Activated B cell treated with CpG ODN at 0.5 μM for 24 hours (primary cell): ENCODE measurements around the gene SPATA32. TPM values are rescaled to one million over a fixed set of nuclear protein-coding genes. Genes with fewer than 3 reads are reported as not detected.

Experiments used
- ATAC-seq: fragments of 200-7000 bp; cut with Tn5 transposase; one replicate; pipeline ENCODE4 v1.10.0; 2021; ENCODE audit warnings: low read depth, mild to moderate bottlenecking, moderate library complexity
- CTCF ChIA-PET: fragments of 350-600 bp; sonication (Branson Sonifier 250); formaldehyde crosslinking; loops from one replicate; lab custom pipeline; 2021; ENCODE audit warnings: antibody characterized with exemption; lab: Charles Lee
- POLR2A ChIA-PET: fragments of 350-600 bp; sonication (Branson Sonifier 250); formaldehyde crosslinking; loops from one replicate; lab custom pipeline; 2021; ENCODE audit warnings: antibody characterized with exemption; lab: Charles Lee
- DNase-seq: peaks from one replicate; pipeline ENCODE4 v3.0.0; 2022
- H3K27ac Mint-ChIP-seq: one replicate; pipeline ENCODE4 v1.8.0; 2020; ENCODE audit warnings: mixed read lengths
- H3K27me3 Mint-ChIP-seq: one replicate; pipeline ENCODE4 v1.8.0; 2021; ENCODE audit warnings: mixed read lengths
- H3K36me3 Mint-ChIP-seq: one replicate; pipeline ENCODE4 v1.8.0; 2021; ENCODE audit warnings: low read depth, mixed read lengths
- H3K4me1 Mint-ChIP-seq: one replicate; pipeline ENCODE4 v1.8.0; 2021; ENCODE audit warnings: mixed read lengths
- H3K4me3 Mint-ChIP-seq: one replicate; pipeline ENCODE4 v1.8.0; 2020; ENCODE audit warnings: mild to moderate bottlenecking, mixed read lengths
- H3K9me3 Mint-ChIP-seq: one replicate; pipeline ENCODE4 v1.8.0; 2020; ENCODE audit warnings: mixed read lengths
- CTCF ChIP-seq: fragments of 200-600 bp; IDR thresholded peaks from one replicate; pipeline ENCODE4 v1.8.0; 2022; ENCODE audit warnings: antibody characterized with exemption, mild to moderate bottlenecking
- intact Hi-C: fragments of 100-400 bp; cut with micrococcal nuclease; formaldehyde crosslinking; loops from one replicate; pipeline ENCODE4 v1.15.1; 2024
- total RNA-seq: library from RNA; stranded (reverse); gene quantifications from 2 replicates; pipeline ENCODE4 v1.2.3, GENCODE V29; 2022

Gene SPATA32
- total RNA-seq, 1 donor from 2014 or later = 0.27 TPM

GRCh38 chr17:45251931-45252330 is 10.0 kb downstream of the SPATA32 start:
- no peak overlapping the region for H3K4me3 Mint-ChIP-seq
- H3K9me3 Mint-ChIP-seq = no peaks in the 10 kb centered on the region
- DNase-seq (no peak), ATAC-seq (no peak)
- ChIA-PET POLR2A (interaction anchor here (0.5 kb wide), 1 partner anchor 23 kb away, joined by 5 read pairs; no protein-coding TSS in a partner anchor), CTCF (interaction anchor here (0.8 to 2.1 kb wide), 3 partner anchors 16 to 33 kb away, joined by 3 to 5 read pairs (median 3); no protein-coding TSS in a partner anchor)
- intact Hi-C loops = no loop called here
- H3K36me3 Mint-ChIP-seq = peaks cover 16% of the 10 kb centered on the region
- no peak for TF ChIP-seq CTCF
- H3K4me1 Mint-ChIP-seq = peaks cover 24% of the 10 kb centered on the region
- H3K27ac Mint-ChIP-seq = no peak overlapping the region
- no peaks in the 10 kb centered on the region for H3K27me3 Mint-ChIP-seq

- ChIA-PET POLR2A (interaction anchor here (0.6 to 4.5 kb wide), 23 partner anchors 9 to 1128 kb away, joined by 3 to 60 read pairs (median 4); partner anchors contain the start of genes ACBD4, FMNL1, HEXIM1 and HEXIM2), CTCF (interaction anchor here (0.9 to 1.9 kb wide), 8 partner anchors 13 to 137 kb away, joined by 3 to 13 read pairs (median 5); partner anchors contain the start of gene ACBD4)
- Mint-ChIP-seq H3K4me1 (peaks cover 34% of the 10 kb centered on the region), H3K4me3 (peak overlapping the region; percentile 90), H3K36me3 (peaks cover 51% of the 10 kb centered on the region), H3K9me3 (no peaks in the 10 kb centered on the region), H3K27me3 (no peaks in the 10 kb centered on the region), H3K27ac (peak overlapping the region; percentile 89)
- DNase-seq (peak; percentile 63), ATAC-seq (peak; percentile 70)
- TF ChIP-seq CTCF = no peak
- intact Hi-C loops = loop anchor here (5.0 kb wide), 3 partner anchors 36 to 186 kb away; partner anchors contain the start of genes HEXIM2 and NMT1
Measured at GRCh38 chr17:45248132-45248957, 13.5 kb downstream of the SPATA32 start.

DNA sequence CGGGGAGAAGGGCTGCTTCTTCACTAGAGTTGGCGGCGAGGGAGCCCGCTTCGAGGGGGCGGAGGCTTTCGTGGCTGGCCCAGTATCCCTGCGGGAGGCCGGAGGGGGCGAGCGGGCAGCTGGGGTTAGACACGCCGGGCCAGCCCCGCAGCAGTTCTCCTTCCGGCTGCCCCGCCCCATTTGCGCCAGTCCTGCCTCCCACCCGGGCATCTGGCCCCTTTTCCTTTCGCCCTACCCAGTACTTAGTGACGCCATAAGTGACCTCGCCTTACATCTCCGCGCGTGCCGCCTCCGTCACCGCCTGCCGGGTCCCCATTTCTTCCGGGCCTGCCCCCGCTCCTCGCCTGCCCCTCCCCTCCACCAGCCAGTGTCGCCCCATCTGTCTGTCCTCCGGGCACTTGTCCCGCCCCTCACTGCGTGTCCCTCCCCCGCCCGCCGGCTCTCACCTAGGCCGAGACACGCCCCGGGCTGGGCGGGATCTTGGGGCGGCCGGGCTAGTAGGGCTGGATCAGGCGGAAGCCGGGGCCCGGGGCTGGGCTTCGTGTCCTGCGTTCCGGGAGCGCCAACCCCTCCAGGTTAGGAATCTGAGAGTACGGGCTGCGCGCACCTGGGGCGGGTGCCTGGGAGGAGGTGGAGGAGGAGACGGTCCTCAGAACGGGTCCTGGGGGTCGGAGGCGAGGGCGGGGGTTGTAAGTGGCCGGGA is 14.3 kb downstream of the SPATA32 start:
- peak overlapping the region; percentile 92 for H3K27ac Mint-ChIP-seq
- TF ChIP-seq CTCF = no peak
- DNase-seq (peak; percentile 87), ATAC-seq (peak; percentile 92)
- no peaks in the 10 kb centered on the region for H3K27me3 Mint-ChIP-seq
- ChIA-PET CTCF (interaction anchor here (0.8 to 1.9 kb wide), 10 partner anchors 12 to 112 kb away, joined by 3 to 13 read pairs (median 4); partner anchors contain the start of genes ACBD4 and FMNL1), POLR2A (interaction anchor here (0.8 to 4.5 kb wide), 20 partner anchors 9 to 137 kb away, joined by 3 to 60 read pairs (median 5); partner anchors contain the start of genes ACBD4, FMNL1, HEXIM1 and HEXIM2)
- peaks cover 34% of the 10 kb centered on the region for H3K4me1 Mint-ChIP-seq
- H3K36me3 Mint-ChIP-seq = peaks cover 58% of the 10 kb centered on the region
- H3K9me3 Mint-ChIP-seq = no peaks in the 10 kb centered on the region
- H3K4me3 Mint-ChIP-seq = peak overlapping the region; percentile 90
- intact Hi-C loops = loop anchor here (1.0 to 5.0 kb wide), 8 partner anchors 12 to 185 kb away; partner anchors contain the start of genes HEXIM2, NMT1 and SPATA32

- ATAC-seq = no peak
- POLR2A ChIA-PET = interaction anchor here (0.5 to 4.5 kb wide), 11 partner anchors 12 to 1063 kb away, joined by 3 to 60 read pairs (median 4); partner anchors contain the start of genes FMNL1, HEXIM1 and MAP3K14
Measured at GRCh38 chr17:45246861-45247428, 14.9 kb downstream of the SPATA32 start.

More at GRCh38 chr17:45246861-45247428, 14.9 kb downstream of the SPATA32 start:
- intact Hi-C loops = loop anchor here (1.0 to 5.0 kb wide), 8 partner anchors 12 to 185 kb away; partner anchors contain the start of genes HEXIM2, NMT1 and SPATA32
- DNase-seq = no peak
- Mint-ChIP-seq H3K27me3 (no peaks in the 10 kb centered on the region), H3K9me3 (no peaks in the 10 kb centered on the region), H3K27ac (peak overlapping the region; percentile 92), H3K4me3 (peak overlapping the region; percentile 90), H3K4me1 (peaks cover 34% of the 10 kb centered on the region), H3K36me3 (peaks cover 64% of the 10 kb centered on the region)
- no peak for TF ChIP-seq CTCF
- CTCF ChIA-PET = interaction anchor here (0.8 to 1.9 kb wide), 6 partner anchors 12 to 112 kb away, joined by 3 to 13 read pairs (median 4); partner anchors contain the start of genes ACBD4 and FMNL1
